SK-N-SH treated with all-trans-retinoic acid at 6 μM for 48 hours (cell line): ENCODE results near the gene SLC12A7.

Experiments used
- BACH2 ChIP-seq: fragments of 250-450 bp; sonication (Bioruptor Pico); IDR thresholded peaks from 2 replicates; pipeline ENCODE4 v1.9.0; 2021; ENCODE audit warnings: mild to moderate bottlenecking, borderline replicate concordance
- CSDC2 ChIP-seq: fragments of 250-450 bp; sonication (Bioruptor Pico); IDR thresholded peaks from 2 replicates; pipeline ENCODE4 v1.5.0; 2020; ENCODE audit warnings: mild to moderate bottlenecking, moderate library complexity
- ESRRG ChIP-seq: fragments of 250-450 bp; sonication (Bioruptor Pico); IDR thresholded peaks from 2 replicates; pipeline ENCODE4 v1.6.1; 2021; ENCODE audit warnings: mild to moderate bottlenecking
- PATZ1 ChIP-seq: fragments of 250-450 bp; sonication (Bioruptor Pico); IDR thresholded peaks from 2 replicates; pipeline ENCODE4 v1.8.0; 2020; ENCODE audit warnings: mild to moderate bottlenecking, moderate library complexity, borderline replicate concordance
- RARB ChIP-seq: fragments of 250-450 bp; sonication (Bioruptor Pico); IDR thresholded peaks from 2 replicates; pipeline ENCODE4 v1.8.0; 2021; ENCODE audit warnings: mild to moderate bottlenecking, moderate library complexity
- ZFP3 ChIP-seq: fragments of 250-450 bp; sonication (Bioruptor Pico); IDR thresholded peaks from 2 replicates; pipeline ENCODE4 v1.5.0; 2020; ENCODE audit warnings: mild to moderate bottlenecking, moderate library complexity
- ZNF565 ChIP-seq: fragments of 450-650 bp; formaldehyde crosslinking; conservative IDR thresholded peaks from 2 replicates; pipeline ENCODE4 v1.5.0; 2020; ENCODE audit warnings: low read depth, mild to moderate bottlenecking, moderate library complexity
- ZNF70 ChIP-seq: fragments of 450-650 bp; formaldehyde crosslinking; IDR thresholded peaks from 2 replicates; pipeline ENCODE4 v1.5.0; 2020; ENCODE audit warnings: mild to moderate bottlenecking, moderate library complexity

GRCh38 chr5:1111727-1112289 is at the start of gene SLC12A7:
- TF ChIP-seq ESRRG (CRISPR knock-in tag) (no peak), RARB (CRISPR knock-in tag) (no peak), ZNF565 (CRISPR knock-in tag) (no peak), ZFP3 (CRISPR knock-in tag) (no peak), CSDC2 (CRISPR knock-in tag) (no peak), PATZ1 (CRISPR knock-in tag) (no peak), BACH2 (no peak), ZNF70 (no peak)
